ENCODE results near the gene NTRK1.
A peak's percentile ranks its signal among the peaks of the same experiment; 100 is the strongest.

Gene NTRK1

DNA sequence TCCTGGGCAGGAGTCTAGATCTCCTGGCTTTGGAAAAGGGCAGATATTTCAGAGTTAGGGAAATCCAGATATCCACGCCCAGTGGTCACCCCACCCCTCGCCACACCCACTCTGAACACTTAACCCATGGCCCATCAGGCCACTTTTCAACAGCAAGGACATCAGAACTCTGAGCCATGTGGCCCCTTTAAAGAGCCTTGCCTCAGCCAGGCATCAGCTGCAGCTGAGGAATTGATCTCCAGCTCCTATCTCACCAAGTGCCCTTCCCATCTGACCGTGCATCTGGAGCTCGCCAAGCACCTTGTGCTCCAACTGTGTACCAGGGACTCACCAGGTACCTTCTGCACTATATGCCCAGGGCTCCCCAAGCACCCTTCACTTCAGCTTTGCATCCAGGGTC is 23.8 kb upstream of the NTRK1 start:
- no peak for DNase-seq (ENCODE audit: low read depth in 4 of 4, low spot score in 1 of 4)

DNA sequence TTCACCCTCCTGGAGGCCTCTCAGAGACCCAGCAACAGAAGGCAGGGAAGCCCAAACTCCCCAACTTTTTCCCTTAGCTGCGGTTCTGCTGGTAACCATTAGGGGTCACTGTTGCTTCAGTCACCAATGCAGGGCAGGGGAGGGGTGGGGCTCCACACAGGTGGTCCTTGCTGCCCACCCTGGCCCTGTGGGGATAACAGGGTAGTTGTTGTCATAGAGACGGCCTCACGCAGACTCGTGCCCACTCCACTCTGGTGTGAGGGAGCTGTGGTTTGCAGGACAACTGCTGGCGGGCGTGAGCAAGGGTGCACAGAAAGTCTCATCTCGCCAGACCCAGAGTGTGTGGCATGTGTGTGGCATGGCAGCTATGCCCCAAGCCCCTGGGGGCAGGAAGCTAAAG is 21.7 kb upstream of the NTRK1 start:
- DNase-seq (ENCODE audit: low read depth in 4 of 4, low spot score in 1 of 4): no peak

DNA sequence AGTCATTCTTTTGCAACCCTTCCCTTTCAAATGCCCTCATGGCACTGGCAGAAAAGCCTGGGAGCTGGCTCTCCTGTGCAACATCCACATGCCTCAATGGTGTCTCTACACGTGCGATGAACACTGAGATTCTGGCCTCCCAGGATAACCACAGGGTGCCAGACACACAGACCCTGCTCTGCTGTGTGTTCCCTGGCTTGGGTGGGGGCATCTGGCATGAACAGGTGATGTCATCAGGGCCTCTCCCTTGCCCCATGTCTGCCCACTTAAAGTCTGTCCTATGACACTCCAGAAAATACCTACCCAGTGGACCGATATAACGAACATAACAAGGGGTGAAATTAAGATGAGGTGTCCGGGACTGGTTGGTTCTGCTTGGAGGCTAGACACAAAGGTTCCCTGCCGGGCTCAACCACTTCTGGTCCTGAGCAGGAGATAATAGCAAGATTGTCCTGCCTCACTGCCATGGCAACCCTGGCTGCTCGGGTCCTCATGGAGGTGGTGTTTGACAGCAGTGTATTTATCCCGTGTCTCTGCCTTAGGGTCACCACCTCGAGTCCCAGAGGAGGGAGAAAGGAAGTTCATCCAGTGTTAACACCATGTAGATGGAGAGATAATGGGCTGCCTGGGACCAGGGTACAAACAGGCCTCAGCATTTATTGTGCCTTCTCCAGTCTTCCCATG is 21.1 kb upstream of the NTRK1 start:
- no peak for DNase-seq (ENCODE audit: low read depth in 4 of 4, low spot score in 1 of 4)

DNA sequence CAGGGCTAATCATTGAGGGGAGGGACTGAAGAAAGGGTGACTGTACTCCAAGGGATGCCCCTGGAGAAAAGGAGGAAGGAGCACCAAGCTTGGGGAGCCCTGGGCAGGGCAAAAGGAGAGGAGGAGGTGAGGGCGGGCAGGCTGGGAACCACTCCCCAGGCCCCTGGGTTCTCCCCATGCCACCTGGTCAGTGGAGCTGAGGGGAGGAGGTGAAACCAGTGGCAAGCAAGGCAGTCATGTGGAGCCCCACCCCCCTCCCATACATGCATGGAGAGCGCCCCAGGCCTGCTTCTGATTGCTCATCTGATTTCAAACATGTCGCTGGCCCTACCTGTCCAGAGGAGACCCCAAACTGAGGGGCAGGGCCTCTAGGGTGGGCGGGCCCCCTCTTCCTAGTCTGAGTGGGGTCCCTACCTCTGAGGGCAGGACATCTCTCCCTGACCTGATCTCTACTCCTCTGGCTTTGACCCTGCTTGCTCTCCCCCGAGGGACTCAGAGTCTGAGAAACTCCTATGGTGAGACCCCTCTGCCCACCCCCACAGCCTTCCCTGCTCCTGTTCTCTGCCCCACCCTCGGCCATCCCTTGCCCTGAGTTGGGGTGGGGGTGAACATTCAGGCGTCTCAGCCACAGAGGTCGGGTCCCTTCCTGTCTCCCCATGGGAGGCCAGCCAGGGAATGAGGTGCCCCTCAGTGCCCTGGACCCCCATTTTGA is 20.3 kb upstream of the NTRK1 start:
- DNase-seq (ENCODE audit: low read depth in 4 of 4, low spot score in 1 of 4): no peak

DNA sequence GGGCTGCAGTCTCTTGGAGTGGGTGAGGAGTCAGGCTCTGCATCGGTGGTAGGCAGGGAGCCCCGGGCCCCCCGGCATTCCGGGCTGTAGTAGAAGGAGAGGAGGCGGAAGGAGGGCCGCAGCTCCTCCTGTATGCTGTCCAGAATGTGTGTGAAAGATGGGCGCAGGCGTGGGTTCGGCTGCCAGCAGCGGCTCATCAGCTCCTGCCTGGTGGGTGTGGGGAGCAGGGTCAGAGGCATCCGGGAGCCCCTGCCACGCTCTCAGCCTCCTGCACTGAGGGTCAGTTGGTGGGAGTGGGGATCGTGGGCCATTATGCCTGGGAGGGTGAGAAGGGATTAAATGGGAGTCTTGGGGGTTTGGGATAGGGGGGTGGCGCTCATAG is 19.8 kb upstream of the NTRK1 start:
- no peak for DNase-seq (ENCODE audit: low read depth in 4 of 4, low spot score in 1 of 4)

DNA sequence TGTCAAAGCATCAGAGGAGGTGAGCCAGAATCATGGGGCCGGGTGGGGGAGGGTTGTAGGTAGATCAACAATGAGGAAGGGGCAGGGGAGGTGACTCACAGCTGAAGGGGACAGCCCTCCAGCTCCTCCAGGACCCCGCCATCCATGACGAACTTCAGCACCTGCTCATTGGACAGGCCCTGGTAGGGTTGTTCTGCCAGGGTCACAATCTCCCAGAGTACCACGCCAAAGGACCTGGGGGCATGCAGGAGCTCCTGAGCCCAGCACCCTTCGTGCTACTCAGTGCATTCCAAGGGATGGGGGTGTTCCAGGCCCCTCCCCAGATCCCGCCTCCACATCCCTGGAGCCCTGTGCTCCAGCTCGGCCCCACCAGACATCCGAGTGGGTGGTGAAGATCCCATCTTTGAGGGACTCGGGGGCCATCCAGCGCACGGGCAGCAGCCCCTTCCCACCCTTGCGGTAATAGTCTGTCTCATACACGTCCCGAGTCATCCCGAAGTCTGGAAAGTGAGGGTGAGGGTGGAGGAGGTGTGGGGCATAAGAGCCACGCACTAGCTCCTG is 19.3 kb upstream of the NTRK1 start:
- DNase-seq (ENCODE audit: low read depth in 4 of 4, low spot score in 1 of 4): no peak

DNA sequence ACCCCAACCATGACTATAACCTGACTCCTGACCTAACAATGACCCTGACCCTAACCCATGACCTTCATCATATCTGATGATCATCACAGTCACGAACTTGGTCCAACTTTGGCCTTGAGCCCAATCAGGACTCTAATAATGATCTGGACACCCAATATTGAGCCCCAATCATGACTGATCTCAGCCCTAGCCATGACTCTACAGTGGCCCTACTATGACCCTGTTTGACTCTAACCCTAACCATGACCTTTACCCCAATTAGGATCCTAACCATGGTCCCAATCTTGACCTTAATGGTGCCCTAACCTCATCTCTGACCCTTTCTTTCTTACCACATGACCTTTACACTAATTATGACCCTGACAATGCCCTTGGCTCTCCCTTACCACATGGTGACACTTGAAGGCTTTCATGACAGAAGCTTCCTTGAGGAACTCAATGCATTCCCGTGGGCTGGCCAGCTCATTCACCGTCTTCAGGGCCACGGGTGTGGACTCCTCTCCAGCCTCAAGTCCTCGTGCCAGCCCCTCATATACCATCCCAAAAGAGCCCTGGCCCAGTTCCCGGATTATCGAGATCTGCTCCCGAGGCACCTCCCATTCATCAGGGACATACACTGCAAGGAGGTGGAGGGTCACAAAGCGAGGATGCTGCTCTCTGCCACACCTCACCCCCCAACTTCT is 17.9 kb upstream of the NTRK1 start:
- no peak for DNase-seq (ENCODE audit: low read depth in 4 of 4, low spot score in 1 of 4)

DNA sequence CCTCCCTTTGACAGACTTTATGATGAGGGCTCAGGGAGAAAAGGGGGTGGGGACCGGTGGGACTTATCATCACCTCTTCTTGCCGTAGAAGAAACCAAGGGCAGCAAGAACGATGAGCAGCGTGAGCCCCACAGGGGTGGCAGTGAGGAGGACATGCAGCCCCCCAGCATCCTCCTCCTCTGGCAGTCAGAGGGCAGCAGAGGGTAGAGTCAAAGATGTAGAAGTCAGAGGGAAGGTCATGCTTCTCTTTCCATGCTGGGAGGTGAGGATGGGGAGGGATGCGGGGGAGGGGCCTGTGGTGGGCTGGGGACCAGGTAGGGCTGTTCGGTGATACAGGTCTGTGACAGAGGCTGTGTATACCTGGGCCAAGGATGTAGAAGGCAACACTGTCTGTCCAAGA is 16.6 kb upstream of the NTRK1 start:
- DNase-seq (ENCODE audit: low read depth in 4 of 4, low spot score in 1 of 4): no peak

DNA sequence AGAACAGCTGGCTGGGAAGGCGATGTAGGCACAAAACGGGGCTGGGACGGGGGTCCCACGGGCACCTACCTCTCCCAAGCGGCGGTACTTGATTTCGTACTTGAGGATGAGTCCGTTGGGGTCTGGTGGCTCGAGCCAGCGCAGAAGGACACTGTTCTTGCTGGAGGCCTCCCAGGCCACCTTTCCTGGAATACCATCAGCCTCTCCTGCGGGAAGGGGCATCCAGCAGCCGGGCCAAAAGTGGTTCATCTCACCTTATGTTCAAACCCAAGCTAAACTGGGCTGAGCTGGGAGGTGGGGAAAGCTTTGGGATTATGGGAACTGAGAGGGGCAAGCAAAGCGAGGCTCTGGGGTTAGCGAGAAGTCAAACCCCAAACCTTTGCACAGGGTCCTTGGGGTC is 16.0 kb upstream of the NTRK1 start:
- DNase-seq (ENCODE audit: low read depth in 4 of 4, low spot score in 1 of 4): no peak

DNA sequence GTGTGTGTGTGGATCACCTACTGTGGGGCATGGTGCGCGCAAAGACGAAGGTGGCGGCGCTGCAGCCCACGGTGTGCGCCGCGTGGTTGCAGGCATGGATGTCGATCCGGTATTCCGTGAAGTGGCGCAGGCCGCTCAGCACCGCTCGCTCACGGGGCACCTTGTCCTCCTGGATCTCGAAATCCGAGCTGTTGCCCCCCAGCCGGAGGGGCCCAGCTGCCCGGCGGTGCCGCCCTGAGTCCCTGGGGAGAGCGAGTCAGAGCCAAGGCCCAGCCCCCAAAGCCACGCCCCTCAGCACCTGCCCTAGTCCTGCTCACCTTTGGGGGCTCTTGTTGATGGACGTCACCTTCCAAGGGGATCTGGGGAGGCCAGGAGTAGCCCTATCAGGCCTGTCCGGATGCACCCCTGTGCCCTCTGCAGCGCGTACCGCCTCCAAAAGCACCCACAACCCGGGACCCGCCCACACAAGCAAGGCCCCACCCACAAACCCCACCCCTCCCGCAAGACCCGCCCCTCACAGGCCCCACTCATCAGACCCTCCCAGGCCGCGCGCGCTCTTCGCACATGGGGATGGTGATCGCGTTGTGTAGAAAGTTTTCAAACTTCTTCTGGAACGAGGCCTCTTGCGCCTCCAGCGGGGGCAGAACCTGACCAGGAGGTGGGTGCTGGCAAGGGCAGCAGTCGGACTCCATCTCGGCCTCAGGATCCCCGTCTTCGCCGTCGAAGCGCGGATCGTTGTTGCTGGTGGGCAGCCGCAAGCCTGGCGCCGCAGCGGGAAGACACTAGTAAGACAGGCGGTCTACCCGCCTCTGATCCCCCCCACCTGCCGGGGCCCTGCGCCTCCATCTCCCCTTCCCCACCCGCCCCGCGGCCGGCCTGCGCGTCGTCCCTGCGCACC is 15.4 kb upstream of the NTRK1 start:
- DNase-seq (ENCODE audit: low read depth in 4 of 4, low spot score in 1 of 4): peak in 1 of 4 experiments; percentile 6

DNA sequence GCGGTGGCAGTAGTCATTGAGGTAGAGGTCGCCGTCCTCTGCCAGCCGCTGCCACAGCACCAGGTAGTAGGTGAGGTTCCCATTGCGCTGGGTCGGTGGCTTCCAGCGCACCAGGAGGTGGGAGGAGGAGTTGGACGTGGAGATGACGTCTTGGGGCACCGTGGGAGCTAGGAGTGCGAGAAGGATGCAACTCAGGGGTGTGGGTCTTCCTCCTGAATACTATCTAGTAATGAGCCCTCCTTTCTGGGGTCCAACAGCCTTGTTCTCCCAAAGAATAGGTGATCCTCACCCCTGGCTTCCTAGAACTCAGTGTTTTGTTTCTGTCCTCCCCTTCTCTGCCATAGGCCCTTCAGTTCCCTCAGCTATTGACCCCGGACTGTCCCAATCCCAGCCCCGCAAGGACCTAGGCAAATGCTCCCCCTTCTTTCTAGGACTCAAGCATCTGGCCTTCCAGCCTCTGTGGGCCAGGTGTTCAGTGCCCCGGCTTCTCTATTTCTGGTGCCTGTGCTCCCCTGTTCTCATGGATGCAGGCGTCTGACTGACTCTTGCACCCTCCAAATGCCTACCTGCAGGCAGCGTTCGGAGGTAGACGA is 14.6 kb upstream of the NTRK1 start:
- no peak for DNase-seq (ENCODE audit: low read depth in 4 of 4, low spot score in 1 of 4)

DNA sequence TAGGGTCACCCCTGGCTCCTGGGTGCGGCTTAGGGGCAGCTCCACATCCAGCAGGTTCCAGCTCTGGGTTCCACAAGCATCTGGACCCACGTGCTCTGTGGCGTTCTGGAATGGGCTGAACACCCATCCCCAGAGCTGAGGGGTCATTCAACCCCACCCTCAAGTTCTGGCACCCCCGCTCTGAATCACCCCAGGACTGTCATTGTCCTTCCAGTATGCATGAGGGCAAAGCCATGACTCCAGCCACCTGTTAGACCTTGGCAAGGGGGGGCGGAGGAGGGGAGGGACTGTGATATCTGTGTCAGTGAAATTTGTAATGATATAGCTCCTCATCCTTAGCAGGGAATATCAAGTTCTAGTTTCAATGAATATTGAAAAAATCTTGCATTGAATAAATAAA is 14.0 kb upstream of the NTRK1 start:
- DNase-seq (ENCODE audit: low read depth in 4 of 4, low spot score in 1 of 4): no peak

DNA sequence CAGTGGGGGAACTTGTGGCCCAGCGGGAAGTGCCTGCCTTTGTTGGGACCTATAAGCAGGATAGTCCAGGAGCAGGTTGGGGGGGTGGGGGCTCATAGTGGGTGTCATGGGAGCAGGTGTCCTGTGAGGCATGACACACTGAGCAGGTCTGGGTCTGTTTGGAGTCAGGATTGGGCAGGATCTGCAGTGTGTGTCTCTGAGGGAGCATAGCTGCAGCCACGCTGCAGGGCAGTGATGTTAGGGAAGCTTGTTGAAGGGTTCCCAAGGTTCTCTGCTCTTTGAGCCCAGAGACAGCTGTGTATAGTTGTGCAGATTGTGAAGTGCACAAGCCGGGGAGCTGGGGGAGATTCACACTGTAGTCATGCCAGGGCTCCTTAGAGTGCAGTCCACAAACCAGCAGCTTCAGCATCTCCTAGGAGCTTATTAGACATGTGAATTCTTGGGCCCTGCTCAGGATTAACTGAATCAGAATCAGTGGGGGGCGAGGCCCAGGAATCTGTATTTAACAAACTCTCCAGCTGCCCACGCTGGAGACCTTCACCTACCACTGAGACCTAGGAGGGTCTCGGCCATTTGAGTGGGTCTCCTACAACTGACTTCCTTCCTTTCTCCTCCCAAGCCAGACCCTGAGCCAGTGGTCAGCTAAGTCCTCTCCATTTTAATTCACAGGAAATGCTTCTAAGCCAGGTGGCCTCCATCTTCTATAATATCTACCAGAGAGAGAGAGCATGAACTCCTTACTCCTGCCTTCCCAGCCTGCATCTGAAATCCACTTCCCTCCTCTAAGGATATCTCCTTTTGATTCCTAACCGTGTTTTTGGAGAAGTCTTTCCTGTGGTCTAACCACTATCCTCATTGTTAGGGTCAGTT is 12.8 kb upstream of the NTRK1 start:
- DNase-seq (ENCODE audit: low read depth in 4 of 4, low spot score in 1 of 4): no peak

DNA sequence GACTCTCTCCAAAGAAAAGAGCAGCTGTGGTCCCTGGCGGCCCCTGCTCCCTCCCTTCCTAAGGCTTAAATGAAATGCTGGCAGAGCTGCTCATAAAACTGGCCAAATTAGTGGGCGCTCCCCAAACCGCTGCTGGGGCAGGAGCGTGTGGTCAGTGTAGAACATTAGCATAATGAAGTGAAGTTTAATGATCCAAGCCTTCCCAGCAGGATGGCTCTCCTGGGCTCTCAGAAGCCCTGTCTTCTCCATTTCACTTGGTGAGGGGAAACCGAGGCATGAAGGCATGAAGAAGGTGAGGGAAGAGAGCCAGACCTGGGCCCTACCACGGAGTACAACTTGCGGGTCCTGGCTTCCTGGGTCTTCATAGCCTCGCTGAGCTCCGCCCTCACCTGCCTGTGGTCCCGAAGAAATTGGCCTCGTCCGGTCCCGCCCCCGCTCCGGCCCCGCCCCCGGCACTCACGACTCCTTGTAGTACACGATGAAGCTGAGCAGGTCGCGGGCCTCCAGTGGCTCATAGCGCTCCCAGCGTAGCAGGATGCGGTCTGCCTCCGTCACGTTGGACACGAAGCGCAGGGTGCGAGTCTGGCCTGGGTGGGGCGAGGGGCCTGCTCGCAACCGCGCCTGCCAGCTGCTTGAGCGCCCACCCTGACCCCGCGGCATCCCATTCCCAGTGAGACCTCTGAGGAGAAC is 12.1 kb upstream of the NTRK1 start:
- DNase-seq (ENCODE audit: low read depth in 4 of 4, low spot score in 1 of 4): peak in 2 of 4 experiments; percentile 28 to 71

DNA sequence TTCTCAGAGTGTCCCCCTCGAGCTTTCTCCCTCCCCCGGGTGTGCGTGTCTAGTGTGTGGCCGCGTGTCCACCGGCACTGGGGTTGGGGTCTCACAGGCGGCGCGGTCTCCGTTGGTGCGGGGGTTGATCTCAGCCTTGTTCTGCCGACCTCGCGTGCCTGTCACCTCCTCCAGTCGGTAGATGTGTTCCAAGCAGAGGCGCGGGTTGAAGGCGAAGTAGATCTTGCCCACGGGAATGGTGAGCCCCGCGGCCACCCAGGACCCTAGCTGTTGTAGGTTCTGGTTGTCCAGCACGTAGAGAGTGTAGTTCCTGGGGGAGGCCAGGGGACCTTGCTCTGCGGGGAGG is 11.5 kb upstream of the NTRK1 start:
- no peak for DNase-seq (ENCODE audit: low read depth in 4 of 4, low spot score in 1 of 4)

DNA sequence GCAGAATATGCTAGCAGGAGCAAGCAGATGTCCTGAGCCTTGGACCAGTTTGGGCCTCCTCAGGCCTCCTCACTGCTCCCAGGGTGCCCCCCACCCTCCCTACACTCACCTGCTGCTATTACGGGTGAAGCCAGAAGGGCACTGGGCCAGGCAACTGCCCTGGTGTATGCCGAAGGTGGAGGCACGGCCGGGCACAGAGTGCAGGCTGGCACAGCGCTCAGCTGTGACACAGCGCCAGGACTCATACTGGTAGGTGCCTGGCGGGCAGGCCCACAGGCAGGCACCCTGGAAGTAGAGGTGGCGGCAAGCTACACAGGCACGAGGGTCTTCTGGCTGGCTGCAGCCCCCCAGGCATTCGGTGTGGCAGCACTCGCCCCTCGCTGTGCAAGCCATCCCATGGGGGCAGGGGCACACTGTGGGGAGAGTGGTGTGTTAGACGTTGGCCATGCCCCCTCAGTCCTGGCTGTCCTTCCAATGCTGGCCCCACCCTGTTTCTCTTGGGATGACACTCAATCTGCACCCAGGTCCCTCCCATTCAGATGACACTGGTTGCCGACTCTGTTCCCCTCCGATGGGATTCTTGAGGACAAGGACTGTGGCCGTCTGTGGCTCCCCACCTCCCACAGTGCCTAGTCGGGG is 8.8 kb upstream of the NTRK1 start:
- DNase-seq (ENCODE audit: low read depth in 4 of 4, low spot score in 1 of 4): no peak

DNA sequence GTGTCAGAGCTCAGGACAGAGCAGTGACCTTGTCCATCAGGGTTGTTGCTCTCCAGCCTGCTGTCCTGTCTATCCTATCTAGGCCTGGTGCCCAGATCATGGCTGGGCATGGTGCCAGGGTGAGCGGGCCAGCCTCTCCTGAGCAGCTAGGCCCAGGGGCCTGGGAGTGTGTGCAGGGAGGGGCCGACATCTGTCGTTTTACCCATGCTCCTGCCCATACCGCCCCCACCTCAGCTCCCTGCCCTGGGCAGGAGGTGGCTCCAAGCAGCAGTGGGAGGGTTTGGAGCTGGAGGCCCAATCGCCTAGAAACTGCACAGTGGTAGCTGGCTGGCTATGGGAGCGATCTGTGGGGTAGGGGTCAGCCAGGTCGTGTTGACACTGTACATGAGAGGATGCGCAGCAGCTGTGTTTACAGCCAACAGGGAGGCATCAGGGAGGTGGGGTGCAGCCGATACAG is 8.2 kb upstream of the NTRK1 start:
- no peak for DNase-seq (ENCODE audit: low read depth in 4 of 4, low spot score in 1 of 4)

DNA sequence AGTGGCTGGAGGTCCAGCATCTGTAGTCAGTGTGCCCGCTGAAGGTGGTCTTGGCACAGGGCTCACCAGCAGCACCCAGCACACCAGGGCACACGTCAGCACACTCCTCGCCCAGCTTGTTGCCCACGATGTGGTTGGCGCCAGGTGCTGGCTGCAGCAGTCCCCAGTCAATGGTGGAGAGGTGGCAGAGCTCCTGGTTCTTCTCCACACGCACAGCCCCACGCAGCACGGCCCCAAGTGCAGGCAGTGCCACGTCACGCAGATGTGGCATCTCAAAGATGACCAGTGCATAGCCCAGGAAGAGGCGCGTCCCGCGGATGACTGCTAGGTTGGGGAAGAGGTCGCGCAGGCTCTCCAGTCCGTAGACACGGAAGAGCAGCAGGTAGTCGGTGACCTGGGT is 6.9 kb upstream of the NTRK1 start:
- DNase-seq (ENCODE audit: low read depth in 4 of 4, low spot score in 1 of 4): no peak

DNA sequence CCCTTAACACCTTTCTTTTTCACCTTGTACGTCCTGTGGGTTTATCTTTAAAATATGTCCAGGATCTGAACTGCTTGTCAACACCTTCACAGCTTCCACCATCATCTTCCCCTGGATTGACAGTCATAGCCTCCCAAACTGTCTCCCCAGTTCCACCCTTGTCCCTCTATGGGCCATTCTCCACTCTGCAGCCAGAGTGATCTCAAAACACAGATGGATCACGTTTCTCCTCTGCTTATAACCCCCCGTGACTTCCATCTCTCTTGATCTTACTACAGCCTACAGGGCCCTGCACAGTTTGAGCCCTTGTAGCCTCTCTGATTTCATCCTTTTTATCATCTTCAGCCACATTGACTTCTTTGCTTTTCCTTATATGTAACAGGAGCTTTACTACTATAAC is 6.0 kb upstream of the NTRK1 start:
- DNase-seq (ENCODE audit: low read depth in 4 of 4, low spot score in 1 of 4): no peak
